Measurements from ENCODE around the gene PSMC5. TPM values are rescaled to one million over a fixed set of nuclear protein-coding genes. Genes with fewer than 3 reads are reported as not detected.
"Not testable (repeated sequence)": the region's sequence is repeated elsewhere in the genome, so short reads cannot be mapped to it uniquely, and the experiment has no call there.

The PSMC5 gene
- total and polyA plus RNA-seq, 7 donors = 147 to 380 (median 224) TPM

- peaks cover 3% of the 10 kb centered on the region for H3K4me1 ChIP-seq
- no peak overlapping the region for H3K4me3 ChIP-seq
- DNase-seq (no peak), ATAC-seq (no peak)
- no peak for TF ChIP-seq CTCF (IDR thresholded peaks at IDR 0.05)
- intact Hi-C loops (cut with DNase I) = no loop called here
- no peak overlapping the region for H3K27ac ChIP-seq
- no peaks in the 10 kb centered on the region for H3K9me3 ChIP-seq
- H3K27me3 ChIP-seq (ENCODE audit: insufficient read depth in 3 of 3, low read length in 2 of 3) = no peaks in the 10 kb centered on the region
- 83 to 84% (median 84%) methylated on average over 12 of the region's 12 CpGs for WGBS, 3 donors
- H3K36me3 ChIP-seq (ENCODE audit: insufficient read depth in 1 of 2, low read depth in 1 of 2) = no peaks in the 10 kb centered on the region
Measured at GRCh38 chr17:63880706-63881105, 53.5 kb downstream of the PSMC5 start.

- intact Hi-C loops (cut with DNase I); H3K36me3 ChIP-seq (ENCODE audit: insufficient read depth in 1 of 2, low read depth in 1 of 2); DNase-seq; H3K4me1 ChIP-seq; H3K27ac ChIP-seq; H3K9me3 ChIP-seq; H3K4me3 ChIP-seq; H3K27me3 ChIP-seq (ENCODE audit: insufficient read depth in 3 of 3, low read length in 2 of 3): not testable (repeated sequence)
- ATAC-seq = peak in 3 of 4 donors; percentile 11 to 50 (median 31)
- 50 to 57% (median 55%) methylated on average over 10 to 11 of the region's 11 CpGs for WGBS, 3 donors
Measured at GRCh38 chr17:63881337-63881736, 54.1 kb downstream of the PSMC5 start.

Other genes with a start within 250 kb of the PSMC5 start
- gene TACO1, start 226.5 kb upstream of the PSMC5 start, total RNA-seq = 10 to 100 TPM; 28.6 to 45.5 (median 41.5) TPM
- 10 to 100 TPM; 41.0 to 49.5 (median 48.7) TPM for gene TACO1, start 226.5 kb upstream of the PSMC5 start, polyA plus RNA-seq
- gene MAP3K3, start 205.0 kb upstream of the PSMC5 start, total RNA-seq = 10 to 100 TPM; 19.7 to 27.4 (median 24.7) TPM
- 10 to 100 TPM in 2 of 3 donors, 1 to 10 TPM in 1; 8.3 to 22.1 (median 12.6) TPM for gene MAP3K3, start 205.0 kb upstream of the PSMC5 start, polyA plus RNA-seq
- gene LIMD2, start 127.3 kb upstream of the PSMC5 start, total RNA-seq = 1 to 10 TPM; 2.1 to 4.4 (median 2.8) TPM
- gene LIMD2, start 127.3 kb upstream of the PSMC5 start, polyA plus RNA-seq = 1 to 10 TPM in 2 of 3 donors, under 1 TPM in 1; 0.95 to 2.7 (median 2.2) TPM
- gene STRADA, start 85.6 kb upstream of the PSMC5 start, total RNA-seq = 10 to 100 TPM in 1 of 4 donors, 1 to 10 TPM in 3; 6.7 to 14.9 (median 8.3) TPM
- 10 to 100 TPM in 2 of 3 donors, 1 to 10 TPM in 1; 8.8 to 14.6 (median 12.5) TPM for gene STRADA, start 85.6 kb upstream of the PSMC5 start, polyA plus RNA-seq
- gene CCDC47, start 53.8 kb upstream of the PSMC5 start, total RNA-seq = 100 to 1,000 TPM in 3 of 4 donors, 10 to 100 TPM in 1; 67.4 to 138 (median 114) TPM
- gene CCDC47, start 53.8 kb upstream of the PSMC5 start, polyA plus RNA-seq = 100 to 1,000 TPM in 2 of 3 donors, 10 to 100 TPM in 1; 61.7 to 137 (median 125) TPM
- 10 to 100 TPM; 47.4 to 91.0 (median 73.9) TPM for gene DDX42, start 53.3 kb upstream of the PSMC5 start, total RNA-seq
- gene DDX42, start 53.3 kb upstream of the PSMC5 start, polyA plus RNA-seq = 10 to 100 TPM; 46.3 to 56.0 (median 55.8) TPM
- 10 to 100 TPM; 20.1 to 26.2 (median 24.8) TPM for gene FTSJ3, start 232 bp downstream of the PSMC5 start, total RNA-seq
- 10 to 100 TPM; 14.4 to 41.9 (median 41.0) TPM for gene FTSJ3, start 232 bp downstream of the PSMC5 start, polyA plus RNA-seq
- 10 to 100 TPM in 3 of 4 donors, 1 to 10 TPM in 1; 9.4 to 26.9 (median 18.4) TPM for gene SMARCD2, start 15.3 kb downstream of the PSMC5 start, total RNA-seq
- 10 to 100 TPM; 12.1 to 15.4 (median 14.7) TPM for gene SMARCD2, start 15.3 kb downstream of the PSMC5 start, polyA plus RNA-seq
- not detected for gene CSH2, start 46.2 kb downstream of the PSMC5 start, total RNA-seq
- gene CSH2, start 46.2 kb downstream of the PSMC5 start, polyA plus RNA-seq = not detected
- not detected for gene GH2, start 54.5 kb downstream of the PSMC5 start, total RNA-seq
- gene GH2, start 54.5 kb downstream of the PSMC5 start, polyA plus RNA-seq = not detected
- not detected for gene CSH1, start 69.1 kb downstream of the PSMC5 start, total RNA-seq
- not detected for gene CSH1, start 69.1 kb downstream of the PSMC5 start, polyA plus RNA-seq
- gene CSHL1, start 83.8 kb downstream of the PSMC5 start, total RNA-seq = not detected
- not detected for gene CSHL1, start 83.8 kb downstream of the PSMC5 start, polyA plus RNA-seq
- not detected for gene GH1, start 91.4 kb downstream of the PSMC5 start, total RNA-seq
- not detected for gene GH1, start 91.4 kb downstream of the PSMC5 start, polyA plus RNA-seq
- 1 to 10 TPM; 2.8 to 5.7 (median 4.0) TPM for gene CD79B, start 104.9 kb downstream of the PSMC5 start, total RNA-seq
- 1 to 10 TPM; 1.9 to 3.8 (median 3.7) TPM for gene CD79B, start 104.9 kb downstream of the PSMC5 start, polyA plus RNA-seq
- gene SCN4A, start 145.5 kb downstream of the PSMC5 start, total RNA-seq = 100 to 1,000 TPM in 2 of 4 donors, 10 to 100 TPM in 2; 45.9 to 137 (median 98.4) TPM
- 10 to 100 TPM in 2 of 3 donors, 1 to 10 TPM in 1; 3.8 to 34.9 (median 14.7) TPM for gene SCN4A, start 145.5 kb downstream of the PSMC5 start, polyA plus RNA-seq
- under 1 TPM in 3 of 4 donors, not detected in 1; 0.19 to 0.47 (median 0.25) TPM for gene PRR29, start 170.9 kb downstream of the PSMC5 start, total RNA-seq
- gene PRR29, start 170.9 kb downstream of the PSMC5 start, polyA plus RNA-seq = under 1 TPM; 0.09 to 0.13 (median 0.11) TPM
- gene ICAM2, start 193.2 kb downstream of the PSMC5 start, total RNA-seq = 10 to 100 TPM; 22.5 to 34.8 (median 26.8) TPM
- gene ICAM2, start 193.2 kb downstream of the PSMC5 start, polyA plus RNA-seq = 10 to 100 TPM; 20.4 to 50.0 (median 34.0) TPM

All from psoas muscle (tissue), 8 donors.